ENCODE measurements around the gene CCR1.
"Not testable (repeated sequence)": the region's sequence is repeated elsewhere in the genome, so short reads cannot be mapped to it uniquely, and the experiment has no call there.

The CCR1 gene

DNA sequence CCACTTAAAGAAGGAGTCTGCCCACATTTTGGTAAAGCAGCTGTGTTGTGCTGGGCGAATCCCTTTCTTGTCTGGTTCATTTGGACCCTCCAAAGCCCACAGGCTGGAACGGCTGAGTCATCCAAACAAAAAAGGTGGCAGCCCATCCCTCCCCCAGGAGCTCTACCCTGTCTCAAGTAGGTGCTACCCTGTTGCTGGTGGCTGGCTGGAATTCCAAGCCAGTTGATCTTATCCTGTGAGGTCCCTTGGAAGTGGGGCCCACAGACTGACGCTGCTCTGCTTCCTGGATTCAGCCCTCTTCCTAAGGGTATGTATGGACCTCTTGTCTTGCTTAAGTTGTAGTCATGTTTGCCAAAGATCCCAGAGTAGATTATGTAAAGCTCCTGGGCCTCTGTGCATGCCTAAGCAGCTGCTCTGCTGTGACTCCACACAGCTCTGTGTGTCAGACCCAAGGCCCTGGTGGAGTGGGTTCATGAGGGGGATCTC lies 44.5 kb downstream of the CCR1 start:
- no peak for DNase-seq

DNA sequence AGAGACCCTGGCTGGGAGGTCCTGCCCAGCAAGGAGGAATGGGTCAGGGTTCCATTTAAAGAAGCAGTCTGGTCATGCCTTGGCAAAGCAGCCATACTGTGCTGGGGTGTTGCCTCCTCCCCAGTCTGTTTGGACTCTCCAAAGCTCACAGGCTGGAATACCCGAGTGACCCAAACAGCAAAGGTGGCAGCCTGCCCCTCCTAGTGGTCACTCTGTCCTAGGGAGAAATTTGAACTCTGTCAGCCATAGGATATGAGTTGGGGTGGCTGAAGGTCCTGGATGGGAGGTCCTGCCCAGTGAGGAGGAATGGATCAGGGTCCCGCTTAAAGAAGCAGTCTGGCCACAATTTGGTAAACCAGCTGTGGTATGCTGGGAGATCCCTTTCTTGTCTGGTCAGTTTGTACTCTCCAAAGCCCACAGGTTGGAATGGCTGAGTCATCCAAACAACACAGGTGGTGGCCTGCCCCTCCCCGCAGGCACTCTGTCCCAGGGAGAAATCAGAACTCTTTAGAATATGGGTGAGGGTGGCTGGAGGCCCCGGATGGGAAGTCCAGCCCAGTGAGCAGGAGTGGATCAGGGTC lies 45.0 kb downstream of the CCR1 start:
- no peak for DNase-seq

DNA sequence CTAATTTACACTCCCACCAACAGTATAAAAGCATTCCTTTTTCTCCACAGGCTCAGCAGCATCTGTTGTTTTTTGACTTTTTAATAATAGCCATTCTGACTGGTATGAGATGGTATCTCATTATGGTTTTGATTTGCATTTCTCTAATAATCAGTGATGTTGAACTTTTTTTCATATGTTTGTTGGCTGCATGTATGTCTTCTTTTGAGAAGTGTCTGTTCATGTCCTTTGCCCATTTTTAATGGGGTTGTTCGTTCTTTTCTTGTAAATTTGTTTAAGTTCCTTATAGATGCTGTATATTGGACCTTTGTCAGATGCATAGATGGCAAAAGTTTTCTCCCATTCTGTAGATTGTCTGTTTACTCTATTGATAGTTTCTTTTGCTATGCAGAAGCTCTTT lies 50.4 kb downstream of the CCR1 start:
- DNase-seq, result not testable (repeated sequence)

GRCh38 chr3:46154311-46154710 lies 53.8 kb downstream of the CCR1 start:
- DNase-seq, result no peak
